T follicular helper cell (primary cell): ENCODE data around the gene MIS18A.
"Not testable (repeated sequence)": the region's sequence is repeated elsewhere in the genome, so short reads cannot be mapped to it uniquely, and the experiment has no call there.

Experiments
- DNase-seq: peaks from one replicate; pipeline ENCODE4 v3.0.0-alpha.2; 2020; ENCODE audit warnings: low read depth

The MIS18A gene

GRCh38 chr21:32304998-32305397 is 26.1 kb upstream of the MIS18A start:
- DNase-seq, result no peak

GRCh38 chr21:32303385-32303784 is 24.5 kb upstream of the MIS18A start:
- DNase-seq, result no peak

DNA sequence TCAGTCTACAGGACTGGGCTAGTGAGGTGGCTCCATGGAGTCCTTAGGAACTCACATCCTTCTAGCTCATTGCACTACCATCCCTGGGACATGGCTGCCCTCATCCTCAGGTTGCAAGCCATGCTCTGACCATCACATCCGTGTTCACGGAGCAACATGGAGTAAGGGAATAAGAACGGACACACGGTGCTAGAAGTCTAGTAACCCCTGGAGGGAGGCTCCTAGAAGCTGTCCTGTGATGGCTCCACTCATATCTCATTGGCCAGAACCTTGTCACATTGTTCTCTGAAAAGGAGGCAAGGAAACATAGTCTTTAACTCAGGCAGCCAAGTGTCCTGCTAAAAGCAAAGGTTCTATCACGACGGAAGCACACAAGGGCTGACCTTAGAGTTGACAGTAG is 23.7 kb upstream of the MIS18A start:
- DNase-seq, result no peak

- no peak for DNase-seq
These were observed 22.7 kb upstream of the MIS18A start for GRCh38 chr21:32301596-32301995.

GRCh38 chr21:32300117-32300681 is 21.4 kb upstream of the MIS18A start:
- no peak for DNase-seq

- no peak for DNase-seq
These were observed 20.8 kb upstream of the MIS18A start for GRCh38 chr21:32299695-32300094.

- DNase-seq, result no peak
These were observed 19.8 kb upstream of the MIS18A start, which contains the start of gene MRAP for GRCh38 chr21:32298658-32299081. TSS of gene MRAP (plus strand) at chr21:32298855. CDS start at chr21:32298972, 117 bp downstream.

- no peak for DNase-seq
These were observed 19.3 kb upstream of the MIS18A start for GRCh38 chr21:32298148-32298559.

DNA sequence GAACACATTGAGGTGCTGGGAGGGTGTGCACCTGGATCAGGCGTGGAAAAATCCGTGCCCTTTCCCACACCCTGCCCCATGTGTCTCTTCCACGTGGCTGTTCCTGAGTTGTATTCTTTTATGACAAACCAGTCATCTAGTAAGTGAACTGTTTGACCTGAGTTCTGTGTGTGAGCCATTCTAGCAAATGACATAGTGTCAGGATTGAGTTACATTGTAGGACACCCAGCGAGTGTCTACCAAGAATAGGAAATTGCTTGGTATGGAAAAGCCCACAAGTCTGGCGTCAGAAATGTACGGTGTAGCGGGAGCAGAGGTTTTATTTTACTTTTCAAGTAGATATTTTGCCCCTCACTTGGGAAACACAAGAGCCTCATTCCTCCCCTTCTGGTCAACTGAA is 18.6 kb upstream of the MIS18A start:
- DNase-seq, result no peak

DNA sequence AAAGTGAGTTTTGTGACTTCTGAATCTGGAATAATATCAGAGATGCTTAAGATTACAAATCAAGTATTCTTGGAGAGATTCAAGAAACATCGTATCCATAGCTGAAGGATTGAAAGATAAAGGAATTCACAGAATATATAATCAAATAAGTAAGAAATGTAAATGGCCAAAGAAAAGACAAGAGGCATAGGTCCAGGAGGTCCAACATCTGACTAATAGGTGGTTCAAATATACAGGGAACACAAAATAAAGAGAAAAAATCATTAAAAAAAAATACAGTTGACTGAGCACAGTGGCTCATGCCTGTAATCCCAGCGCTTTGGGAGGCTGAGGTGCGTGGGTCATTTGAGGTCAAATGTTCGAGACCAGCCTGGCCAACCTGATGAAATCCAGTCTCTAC is 6.6 kb upstream of the MIS18A start:
- no peak for DNase-seq

- no peak for DNase-seq
These were observed 4.1 kb upstream of the MIS18A start for GRCh38 chr21:32282992-32283391.

DNA sequence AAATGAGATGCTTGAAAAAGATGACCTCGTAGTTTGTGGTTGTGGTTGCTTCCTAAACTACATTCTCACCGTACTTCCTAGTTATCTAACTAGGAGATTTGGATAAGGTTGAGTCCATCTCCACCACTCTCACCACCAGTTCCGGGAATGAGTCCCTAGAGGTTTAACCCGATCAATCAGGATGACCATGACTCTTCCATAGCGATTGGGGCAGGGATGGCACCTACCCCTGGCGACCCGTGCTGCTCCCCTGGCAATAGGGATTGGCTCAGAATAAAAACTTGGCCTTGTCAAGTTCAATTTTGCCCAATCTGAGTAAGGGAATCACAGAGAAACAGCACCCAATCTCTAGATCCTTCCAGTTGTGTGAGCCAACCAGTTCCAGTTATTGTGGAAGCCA is 2.7 kb upstream of the MIS18A start:
- no peak for DNase-seq

DNA sequence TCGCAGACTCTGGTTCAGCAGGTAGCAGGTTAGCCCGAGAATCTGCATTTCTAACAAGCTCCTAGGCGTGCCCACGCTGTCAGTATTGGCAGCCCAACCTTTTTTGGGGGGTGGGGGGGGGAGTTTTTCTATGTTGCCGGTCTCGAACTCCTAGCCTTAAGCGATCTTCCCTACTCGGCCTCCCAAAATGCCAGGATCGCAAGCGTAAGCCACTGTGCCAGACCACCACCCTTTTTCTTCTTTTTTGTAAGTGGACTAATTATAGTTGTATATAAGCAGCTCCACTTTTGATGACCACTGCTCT is 480 bp upstream of the MIS18A start:
- no peak for DNase-seq

- no peak for DNase-seq
These were observed 746 bp downstream of the MIS18A start for GRCh38 chr21:32278103-32278502.

DNA sequence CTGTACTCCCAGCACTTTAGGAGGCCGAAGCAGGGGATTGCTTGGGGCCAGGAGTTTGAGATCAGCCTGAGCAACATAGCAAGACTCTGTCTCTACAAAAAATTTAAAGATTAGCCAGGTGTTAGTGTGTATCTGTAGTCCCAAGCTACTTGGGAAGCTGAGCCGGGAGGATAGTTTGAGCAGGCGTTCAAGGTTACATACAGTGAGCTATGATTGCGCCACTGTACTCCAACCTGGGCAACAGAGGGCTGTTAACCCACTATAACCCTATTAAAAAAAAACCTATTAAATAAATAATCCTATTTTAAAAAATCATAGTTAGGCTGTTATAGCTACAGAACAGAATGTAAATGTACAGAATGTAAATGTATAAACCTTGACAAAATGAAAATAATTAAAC is 2.2 kb downstream of the MIS18A start:
- no peak for DNase-seq

- no peak for DNase-seq
These were observed 8.1 kb downstream of the MIS18A start for GRCh38 chr21:32270748-32271147.

GRCh38 chr21:32265321-32265720 is 13.5 kb downstream of the MIS18A start:
- DNase-seq, result not testable (repeated sequence)

GRCh38 chr21:32261929-32262328 is 16.9 kb downstream of the MIS18A start:
- DNase-seq, result no peak

- DNase-seq, result no peak
These were observed 18.7 kb downstream of the MIS18A start for GRCh38 chr21:32260130-32260529.

DNA sequence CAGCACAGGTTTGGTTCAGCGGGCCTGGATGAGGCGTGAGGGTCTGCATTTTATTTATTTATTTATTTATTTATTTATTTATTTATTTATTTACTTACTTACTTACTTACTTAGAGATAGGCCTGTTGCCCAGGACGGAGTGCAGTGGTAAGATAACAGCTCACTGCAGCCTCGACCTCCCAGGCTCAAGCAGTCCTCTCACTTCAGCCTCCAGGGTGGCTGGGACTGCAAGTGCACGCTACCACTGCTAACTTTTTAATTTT is 20.1 kb downstream of the MIS18A start:
- not testable (repeated sequence) for DNase-seq

- DNase-seq, result no peak
These were observed 20.7 kb downstream of the MIS18A start for GRCh38 chr21:32257962-32258785.

DNA sequence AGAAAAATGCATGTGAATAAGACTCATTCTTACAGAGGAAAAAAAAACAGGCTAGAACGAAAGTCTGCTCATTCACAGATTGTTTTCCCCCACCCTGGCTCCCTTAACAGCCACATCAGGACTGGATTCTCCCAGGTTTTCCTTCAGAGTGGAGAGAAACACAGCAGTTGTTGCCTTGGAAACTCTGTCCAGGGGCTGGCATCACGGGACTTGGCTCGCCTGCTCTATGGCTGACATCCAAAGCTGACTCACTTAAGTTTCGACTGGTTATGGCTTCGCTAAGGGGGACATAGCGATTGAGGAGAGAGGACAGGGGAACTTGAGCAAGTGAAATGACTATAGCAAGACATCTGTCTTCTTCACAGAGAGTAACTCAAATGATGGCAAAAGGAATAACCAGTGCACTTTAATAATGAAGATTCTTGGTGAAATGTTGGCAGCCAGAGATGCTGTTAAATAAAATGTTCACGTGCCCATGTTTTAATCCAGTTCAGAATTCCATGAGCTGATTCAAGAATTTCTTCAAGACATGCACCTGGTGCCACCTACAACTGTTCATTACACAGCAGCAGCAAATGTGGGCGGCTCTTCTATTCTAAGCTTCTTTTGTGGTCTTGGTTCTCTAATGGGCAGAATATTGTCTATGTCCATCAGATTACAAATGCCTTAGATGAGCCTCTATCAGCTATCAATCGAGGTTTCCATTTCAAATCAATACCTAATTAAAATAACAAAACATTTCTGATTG is 21.8 kb downstream of the MIS18A start:
- no peak for DNase-seq

DNA sequence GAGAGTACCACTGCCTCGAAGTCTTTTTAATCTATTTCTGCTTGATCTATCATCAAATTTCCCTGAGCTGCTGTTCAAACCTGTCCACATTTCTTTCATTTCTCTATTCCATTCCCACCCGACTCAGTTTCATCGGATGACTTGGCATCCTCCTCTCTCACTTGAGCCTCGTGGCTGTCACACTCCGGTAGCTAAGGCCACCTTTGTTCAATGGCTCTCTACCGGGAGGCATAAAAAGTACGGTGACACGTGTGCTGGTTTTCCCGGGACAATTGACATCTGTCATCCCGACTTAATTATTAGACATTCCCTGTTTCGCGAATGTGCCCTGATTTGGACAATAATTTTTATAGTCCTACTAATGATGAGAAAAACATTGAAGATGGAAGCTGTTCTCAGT is 22.6 kb downstream of the MIS18A start:
- no peak for DNase-seq
